Ovary (tissue), 10 donors: ENCODE results near the gene CUL4A. TPM values are rescaled to one million over a fixed set of nuclear protein-coding genes. Genes with fewer than 3 reads are reported as not detected.
"Not testable (repeated sequence)": the region's sequence is repeated elsewhere in the genome, so short reads cannot be mapped to it uniquely, and the experiment has no call there.

Source experiments
- DNase-seq, 5 donors: peaks; one replicate each; pipeline ENCODE4 v3.0.0-alpha.2; 2019 to 2020
- H3K27ac ChIP-seq, 2 donors: fragments of 200-600 bp; one replicate each; pipeline versions ENCODE4 v1.5.1 to v1.8.0; 2019 to 2022
- H3K27me3 ChIP-seq: fragments of 200-600 bp; one replicate; pipeline ENCODE4 v1.8.0; 2022
- H3K36me3 ChIP-seq: fragments of 200-600 bp; sonication (generic); one replicate; pipeline ENCODE4 v1.5.1; 2019
- H3K4me1 ChIP-seq: one replicate; pipeline ENCODE4 v1.8.1; 2013; ENCODE audit warnings: mild to moderate bottlenecking, moderate library complexity; ENCODE audit not compliant: insufficient read depth
- H3K4me3 ChIP-seq: fragments of 200-600 bp; sonication (generic); one replicate; pipeline ENCODE4 v1.5.1; 2017
- H3K9me3 ChIP-seq, 2 donors: fragments of 200-600 bp in 1 of 2; sonication (generic) in 1 of 2; one replicate each; pipeline versions ENCODE4 v1.5.1 to v1.8.1; 2013 to 2019; ENCODE audit warnings: mild to moderate bottlenecking in 1 of 2, moderate library complexity in 1 of 2
- CTCF ChIP-seq, 3 donors: fragments of 450-650 bp in 2 of 3; fragments of 200-600 bp in 1 of 3; IDR thresholded peaks; one replicate each; pipeline versions ENCODE4 v1.5.1 to v1.8.0; 2016 to 2022; ENCODE audit warnings: antibody characterized with exemption in 3 of 3, mild to moderate bottlenecking in 1 of 3
- EP300 ChIP-seq: sonication (generic); formaldehyde crosslinking; IDR thresholded peaks from one replicate; pipeline ENCODE4 v1.6.1; 2017; ENCODE audit warnings: antibody characterized with exemption
- POLR2A ChIP-seq: fragments of 450-650 bp; IDR thresholded peaks from one replicate; pipeline ENCODE4 v1.6.1; 2017; ENCODE audit warnings: antibody characterized with exemption, mild to moderate bottlenecking, moderate library complexity
- WGBS, 3 donors: extraction: QIAGEN DNeasy Blood & Tissue Kit in 1 of 3; methylation state at CpG; one replicate each; pipeline versions ENCODE4 v1.1.5 to v1.1.7; 2013 to 2017; 5-methylcytosine and 5-hydroxymethylcytosine counted together
- intact Hi-C, 4 donors: fragments of 100-400 bp; cut with DNase I; formaldehyde crosslinking; loops; one replicate each; pipeline versions ENCODE4 v1.11.0 to v1.15.1; 2022 to 2023
- long read RNA-seq, 3 donors: library from polyadenylated mRNA in 2 of 3; unstranded in 2 of 3; transcript quantifications; one replicate each; pipeline ENCODE4 v2.0.0 and lab custom pipeline, GENCODE V29; 2021 to 2026
- polyA plus RNA-seq, 2 donors: library from polyadenylated mRNA; stranded (reverse); fragments of 200-250 nt in 1 of 2; fragments of 350-450 nt in 1 of 2; fragmentation: Illumina TruSeq in 1 of 2; extraction: RNeasy Lipid Tissue Mini Kit (QIAGEN cat#74804) in 1 of 2; gene quantifications; one replicate each; pipeline ENCODE4 v1.2.3, GENCODE V29; 2013 to 2014
- total RNA-seq, 7 donors: library from RNA; depleted of rRNA in 2 of 7; stranded (reverse); fragments of >200 nt in 2 of 7; fragmentation: NEBNext Ultra II Directional in 3 of 7; extraction: Animal tissue kit (Norgen Biotek cat#: 25700) in 3 of 7; gene quantifications; one replicate each; pipeline versions ENCODE4 v1.1.0 to v1.2.4, GENCODE V29; 2016 to 2023
- donor health status: DM: no; HTN: no; CAD: no; lungs with moderate emphysema.
- donor health status: DM: no; HTN: no; CAD: no.
- donor health status: Bipolar disorder and iron deficiency.
- donor health status: DM: yes; HTN: yes; CAD: no.
- donor health status: DM: no; HTN: no; CAD: no.
- donor health status: DM: yes; HTN: yes; CAD: no.

Gene CUL4A
- 10 to 100 TPM; 41.1 to 66.4 (median 50.0) TPM for total RNA-seq
- polyA plus RNA-seq: 10 to 100 TPM; 24.0 to 43.5 TPM
- long read RNA-seq, donor 1, transcript CUL4A-202 (20 exons, 2,364 nt): major isoform, 33 of 57 reads
- long read RNA-seq, donor 1, partial matches to known transcripts: 19 of 57 reads
- long read RNA-seq, donor 1, other reads (novel, unspliced or antisense): 4 of 57 reads
- long read RNA-seq, donor 2, transcript CUL4A-202 (20 exons, 2,364 nt): major isoform, 21 of 33 reads
- long read RNA-seq, donor 2, partial matches to known transcripts: 8 of 33 reads
- long read RNA-seq, donor 2, other reads (novel, unspliced or antisense): 0 of 33 reads
- long read RNA-seq, donor 3, full-length matches to known transcripts: 244 of 271 reads
- long read RNA-seq, donor 3, partial matches to known transcripts: 15 of 271 reads
- long read RNA-seq, donor 3, other reads (novel, unspliced or antisense): 12 of 271 reads

GRCh38 chr13:113209336-113209758 lies at the start of gene CUL4A:
CUL4A (plus strand) TSS chr13:113209613; CDS start chr13:113209628, 15 bp downstream.
- Histone ChIP-seq H3K27ac (peak within 1 kb of the TSS; percentile 95), H3K4me1 (peaks cover 12% of the 10 kb centered on the region), H3K27me3 (no peaks in the 10 kb centered on the region), H3K36me3 (no peaks in the 10 kb centered on the region), H3K4me3 (peak within 1 kb of the TSS; percentile 70), H3K9me3 (no peaks in the 10 kb centered on the region)
- intact Hi-C loops: loop anchor here in 2 of 4 donors (10.0 kb wide), 2 partner anchors 55 to 175 kb away; partner anchors contain the start of gene PROZ (in 1 of the 2)
- TF ChIP-seq CTCF (IDR thresholded peaks at IDR 0.05) (no peak), POLR2A (no peak), EP300 (no peak)
- 0 to 1% methylated on average over 26 to 66 of the region's 66 CpGs; no CpG with 5 or more reads in 1 of the 3 donors for WGBS, 3 donors
- DNase-seq: peak; percentile 72 to 86 (median 83)

GRCh38 chr13:113159701-113160100 lies 49.7 kb upstream of the CUL4A start:
- H3K27ac ChIP-seq: no peak overlapping the region
- no peaks in the 10 kb centered on the region for H3K9me3 ChIP-seq
- intact Hi-C loops: loop anchor here in 1 of 4 donors (10.0 kb wide), 2 partner anchors 45 to 205 kb away; partner anchors contain the start of genes CUL4A, GRTP1 and PCID2
- H3K27me3 ChIP-seq: no peaks in the 10 kb centered on the region
- WGBS, 3 donors: 75 to 79% (median 79%) methylated on average over 20 of the region's 20 CpGs
- H3K4me1 ChIP-seq: no peaks in the 10 kb centered on the region
- TF ChIP-seq EP300 (no peak), POLR2A (no peak), CTCF (IDR thresholded peaks at IDR 0.05) (no peak)
- no peak overlapping the region for H3K4me3 ChIP-seq
- no peak for DNase-seq
- H3K36me3 ChIP-seq: no peaks in the 10 kb centered on the region

- no peak for DNase-seq
- 49 to 56% (median 51%) methylated on average over 12 of the region's 12 CpGs for WGBS, 3 donors
- Histone ChIP-seq H3K9me3 (no peaks in the 10 kb centered on the region), H3K36me3 (no peaks in the 10 kb centered on the region), H3K27me3 (no peaks in the 10 kb centered on the region), H3K4me3 (no peak overlapping the region), H3K4me1 (no peaks in the 10 kb centered on the region), H3K27ac (no peak overlapping the region)
- TF ChIP-seq EP300: no peak
- no peak for TF ChIP-seq CTCF (IDR thresholded peaks at IDR 0.05)
- TF ChIP-seq POLR2A: no peak
- intact Hi-C loops: no loop called here
These were observed 48.4 kb upstream of the CUL4A start for GRCh38 chr13:113160983-113161382.

GRCh38 chr13:113161433-113161832 lies 48.0 kb upstream of the CUL4A start:
- TF ChIP-seq POLR2A: no peak
- no peak for TF ChIP-seq CTCF (IDR thresholded peaks at IDR 0.05)
- no peak for TF ChIP-seq EP300
- H3K9me3 ChIP-seq: no peaks in the 10 kb centered on the region
- H3K27ac ChIP-seq: no peak overlapping the region
- 35 to 51% (median 42%) methylated on average over 15 to 16 of the region's 16 CpGs for WGBS, 3 donors
- intact Hi-C loops: no loop called here
- no peak for DNase-seq
- no peaks in the 10 kb centered on the region for H3K27me3 ChIP-seq
- no peaks in the 10 kb centered on the region for H3K36me3 ChIP-seq
- no peaks in the 10 kb centered on the region for H3K4me1 ChIP-seq
- H3K4me3 ChIP-seq: no peak overlapping the region

- H3K9me3 ChIP-seq, H3K4me3 ChIP-seq, H3K27me3 ChIP-seq, intact Hi-C loops, H3K4me1 ChIP-seq, DNase-seq, H3K27ac ChIP-seq, H3K36me3 ChIP-seq: not testable (repeated sequence)
- WGBS, 3 donors: 48 to 73% (median 66%) methylated on average over 4 to 11 of the region's 13 CpGs
These were observed 47.4 kb upstream of the CUL4A start for GRCh38 chr13:113161975-113162374.
